ENCODE measurements around the gene FAM89B.

- TF ChIP-seq, protein P1, sequence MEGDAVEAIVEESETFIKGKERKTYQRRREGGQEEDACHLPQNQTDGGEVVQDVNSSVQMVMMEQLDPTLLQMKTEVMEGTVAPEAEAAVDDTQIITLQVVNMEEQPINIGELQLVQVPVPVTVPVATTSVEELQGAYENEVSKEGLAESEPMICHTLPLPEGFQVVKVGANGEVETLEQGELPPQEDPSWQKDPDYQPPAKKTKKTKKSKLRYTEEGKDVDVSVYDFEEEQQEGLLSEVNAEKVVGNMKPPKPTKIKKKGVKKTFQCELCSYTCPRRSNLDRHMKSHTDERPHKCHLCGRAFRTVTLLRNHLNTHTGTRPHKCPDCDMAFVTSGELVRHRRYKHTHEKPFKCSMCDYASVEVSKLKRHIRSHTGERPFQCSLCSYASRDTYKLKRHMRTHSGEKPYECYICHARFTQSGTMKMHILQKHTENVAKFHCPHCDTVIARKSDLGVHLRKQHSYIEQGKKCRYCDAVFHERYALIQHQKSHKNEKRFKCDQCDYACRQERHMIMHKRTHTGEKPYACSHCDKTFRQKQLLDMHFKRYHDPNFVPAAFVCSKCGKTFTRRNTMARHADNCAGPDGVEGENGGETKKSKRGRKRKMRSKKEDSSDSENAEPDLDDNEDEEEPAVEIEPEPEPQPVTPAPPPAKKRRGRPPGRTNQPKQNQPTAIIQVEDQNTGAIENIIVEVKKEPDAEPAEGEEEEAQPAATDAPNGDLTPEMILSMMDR (IDR thresholded peaks at IDR 0.05), result no peak
- no peak for TF ChIP-seq POLR2A (IDR thresholded peaks at IDR 0.05)
- TF ChIP-seq EP300 (IDR thresholded peaks at IDR 0.05), result no peak
Measured at GRCh38 chr11:65558930-65559509, 13.3 kb upstream of the FAM89B start.

Measured in ovary (tissue), 3 donors.